Measurements from ENCODE around the gene MSI2. TPM values are rescaled to one million over a fixed set of nuclear protein-coding genes. Genes with fewer than 3 reads are reported as not detected.

Gene MSI2
- polyA plus RNA-seq, 1 of the 3 experiments (the other 2 are of a cell fraction), result 24.1 TPM

DNA sequence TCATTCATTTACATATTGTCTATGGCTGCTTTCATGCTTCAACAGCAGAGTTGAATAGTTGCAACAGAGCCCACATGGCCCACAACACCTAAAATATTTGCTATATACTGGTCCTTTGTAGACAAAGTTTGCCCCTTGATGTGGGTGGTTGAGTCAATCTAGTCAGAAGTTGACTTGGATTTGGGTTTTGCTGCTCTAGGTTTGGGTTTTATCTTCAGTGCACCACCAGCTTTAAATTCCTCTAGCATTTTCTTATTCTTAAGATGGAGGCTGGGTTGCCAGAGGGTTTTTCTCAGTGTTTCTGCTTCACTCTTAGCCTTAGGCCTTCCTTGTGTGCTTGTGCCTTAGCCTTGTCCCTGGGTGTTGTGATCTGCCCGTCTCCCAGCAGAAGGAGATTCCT is 437.7 kb downstream of the MSI2 start:
- no peak for TF ChIP-seq EZH2phosphoT487 (IDR thresholded peaks at IDR 0.05; ENCODE audit: borderline replicate concordance, low read depth)
- no peak for TF ChIP-seq ELF1 (IDR thresholded peaks at IDR 0.05)
- no peak for TF ChIP-seq TEAD4 (IDR thresholded peaks at IDR 0.05; ENCODE audit: borderline replicate concordance, insufficient read depth)
- no peak for TF ChIP-seq RFX5 (IDR thresholded peaks at IDR 0.05; ENCODE audit: low read length)
- TF ChIP-seq RXRA (IDR thresholded peaks at IDR 0.05; ENCODE audit: borderline replicate concordance, low read depth), result no peak
- TF ChIP-seq NFIC (IDR thresholded peaks at IDR 0.05; ENCODE audit: borderline replicate concordance), result no peak
- TF ChIP-seq, protein P1, sequence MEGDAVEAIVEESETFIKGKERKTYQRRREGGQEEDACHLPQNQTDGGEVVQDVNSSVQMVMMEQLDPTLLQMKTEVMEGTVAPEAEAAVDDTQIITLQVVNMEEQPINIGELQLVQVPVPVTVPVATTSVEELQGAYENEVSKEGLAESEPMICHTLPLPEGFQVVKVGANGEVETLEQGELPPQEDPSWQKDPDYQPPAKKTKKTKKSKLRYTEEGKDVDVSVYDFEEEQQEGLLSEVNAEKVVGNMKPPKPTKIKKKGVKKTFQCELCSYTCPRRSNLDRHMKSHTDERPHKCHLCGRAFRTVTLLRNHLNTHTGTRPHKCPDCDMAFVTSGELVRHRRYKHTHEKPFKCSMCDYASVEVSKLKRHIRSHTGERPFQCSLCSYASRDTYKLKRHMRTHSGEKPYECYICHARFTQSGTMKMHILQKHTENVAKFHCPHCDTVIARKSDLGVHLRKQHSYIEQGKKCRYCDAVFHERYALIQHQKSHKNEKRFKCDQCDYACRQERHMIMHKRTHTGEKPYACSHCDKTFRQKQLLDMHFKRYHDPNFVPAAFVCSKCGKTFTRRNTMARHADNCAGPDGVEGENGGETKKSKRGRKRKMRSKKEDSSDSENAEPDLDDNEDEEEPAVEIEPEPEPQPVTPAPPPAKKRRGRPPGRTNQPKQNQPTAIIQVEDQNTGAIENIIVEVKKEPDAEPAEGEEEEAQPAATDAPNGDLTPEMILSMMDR (IDR thresholded peaks at IDR 0.05), result no peak
- no peak for TF ChIP-seq TAF1 (IDR thresholded peaks at IDR 0.05; ENCODE audit: borderline replicate concordance, low read depth, low read length)
- TF ChIP-seq, protein P2, sequence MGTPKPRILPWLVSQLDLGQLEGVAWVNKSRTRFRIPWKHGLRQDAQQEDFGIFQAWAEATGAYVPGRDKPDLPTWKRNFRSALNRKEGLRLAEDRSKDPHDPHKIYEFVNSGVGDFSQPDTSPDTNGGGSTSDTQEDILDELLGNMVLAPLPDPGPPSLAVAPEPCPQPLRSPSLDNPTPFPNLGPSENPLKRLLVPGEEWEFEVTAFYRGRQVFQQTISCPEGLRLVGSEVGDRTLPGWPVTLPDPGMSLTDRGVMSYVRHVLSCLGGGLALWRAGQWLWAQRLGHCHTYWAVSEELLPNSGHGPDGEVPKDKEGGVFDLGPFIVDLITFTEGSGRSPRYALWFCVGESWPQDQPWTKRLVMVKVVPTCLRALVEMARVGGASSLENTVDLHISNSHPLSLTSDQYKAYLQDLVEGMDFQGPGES (IDR thresholded peaks at IDR 0.05; ENCODE audit: low read depth, low read length), result no peak
- Histone ChIP-seq H3K4me3 (ENCODE audit: low read depth in 2 of 2, low read length in 1 of 2) (no peak overlapping the region), H3K79me2 (ENCODE audit: insufficient read depth) (no peaks in the 10 kb centered on the region), H3K9me3 (peaks cover 9% of the 10 kb centered on the region; the same call in 1 of the 2 replicates), H3K4me1 (ENCODE audit: control insufficient read depth in 1 of 2, insufficient read depth in 2 of 2, low read depth in 1 of 2, low read length in 1 of 2) (peaks cover 0 to 8% of the 10 kb centered on the region in 2 experiments; a peak in 1 of 4 replicates), H3K9ac (no peak overlapping the region), H3K36me3 (replicated peaks in 1 of 2; ENCODE audit: control insufficient read depth in 1 of 2, insufficient read depth in 2 of 2, low read length in 1 of 2) (no peaks in the 10 kb centered on the region), H3K27ac (ENCODE audit: low read depth in 2 of 2, low read length in 1 of 2) (no peak overlapping the region), H3F3A (replicated peaks; ENCODE audit: insufficient read depth) (no peaks in the 10 kb centered on the region), H3K27me3 (ENCODE audit: insufficient read depth) (no peaks in the 10 kb centered on the region), H2AFZ (ENCODE audit: low read depth) (no peak overlapping the region), H4K20me1 (ENCODE audit: insufficient read depth) (no peaks in the 10 kb centered on the region), H3K4me2 (no peak overlapping the region), H3K9me2 (no peaks in the 10 kb centered on the region)
- 68% methylated on average over 1 of the region's 1 CpG for WGBS (ENCODE audit: low lambda C conversion rate)
- CTCF ChIA-PET, result interaction anchor here (1.5 to 3.3 kb wide), 4 partner anchors 22 to 96 kb away, joined by 4 to 19 read pairs (median 12); no protein-coding TSS in a partner anchor
- POLR2A ChIA-PET, result no interaction called here
- no peak for DNase-seq

DNA sequence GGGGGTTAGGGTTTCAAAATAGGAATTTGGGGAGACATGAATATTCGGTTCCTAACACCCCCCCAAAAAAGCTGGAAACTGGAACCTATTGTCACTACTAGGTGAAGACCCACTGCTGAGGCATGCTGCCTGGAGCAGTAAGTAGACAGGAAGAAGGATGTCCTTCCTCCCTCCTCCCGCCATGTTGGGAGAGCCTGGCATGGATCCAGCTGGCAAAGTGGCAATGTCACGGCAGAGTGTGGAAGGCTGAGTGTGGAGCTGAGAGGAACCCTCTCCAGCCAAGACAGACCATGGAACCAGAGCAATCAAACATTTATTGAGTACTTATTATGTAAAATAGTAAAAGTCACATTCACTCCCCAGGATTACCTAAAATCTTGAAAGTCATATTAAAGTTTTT is 439.7 kb downstream of the MSI2 start:
- Histone ChIP-seq H3K9me3 (peaks cover 9% of the 10 kb centered on the region; the same call in 1 of the 2 replicates), H3K36me3 (replicated peaks in 1 of 2; ENCODE audit: control insufficient read depth in 1 of 2, insufficient read depth in 2 of 2, low read length in 1 of 2) (no peaks in the 10 kb centered on the region), H3K27ac (ENCODE audit: low read depth in 2 of 2, low read length in 1 of 2) (no peak overlapping the region), H3F3A (replicated peaks; ENCODE audit: insufficient read depth) (no peaks in the 10 kb centered on the region), H3K4me2 (no peak overlapping the region), H3K4me1 (ENCODE audit: control insufficient read depth in 1 of 2, insufficient read depth in 2 of 2, low read depth in 1 of 2, low read length in 1 of 2) (peaks cover 0 to 22% of the 10 kb centered on the region in 2 experiments; a peak in 2 of 4 replicates), H3K9ac (no peak overlapping the region), H3K27me3 (ENCODE audit: insufficient read depth) (no peaks in the 10 kb centered on the region), H3K4me3 (ENCODE audit: low read depth in 2 of 2, low read length in 1 of 2) (no peak overlapping the region), H4K20me1 (ENCODE audit: insufficient read depth) (no peaks in the 10 kb centered on the region), H3K79me2 (ENCODE audit: insufficient read depth) (no peaks in the 10 kb centered on the region), H3K9me2 (no peaks in the 10 kb centered on the region), H2AFZ (ENCODE audit: low read depth) (no peak overlapping the region)
- ChIA-PET CTCF (interaction anchor here (0.7 to 3.3 kb wide), 8 partner anchors 8 to 144 kb away, joined by 3 to 19 read pairs (median 10); no protein-coding TSS in a partner anchor), POLR2A (interaction anchor here (0.7 to 0.8 kb wide), 2 partner anchors 9 to 12 kb away, joined by 3 read pairs; no protein-coding TSS in a partner anchor)
- no peak for DNase-seq
- no peak for TF ChIP-seq MEF2A (IDR thresholded peaks at IDR 0.05; ENCODE audit: borderline replicate concordance, low read depth)
- TF ChIP-seq, protein P1 (IDR thresholded peaks at IDR 0.05), result no peak
- TF ChIP-seq RCOR1 (IDR thresholded peaks at IDR 0.05; ENCODE audit: low read length), result no peak
- no peak for TF ChIP-seq TCF12 (IDR thresholded peaks at IDR 0.05)
- TF ChIP-seq, protein P3, sequence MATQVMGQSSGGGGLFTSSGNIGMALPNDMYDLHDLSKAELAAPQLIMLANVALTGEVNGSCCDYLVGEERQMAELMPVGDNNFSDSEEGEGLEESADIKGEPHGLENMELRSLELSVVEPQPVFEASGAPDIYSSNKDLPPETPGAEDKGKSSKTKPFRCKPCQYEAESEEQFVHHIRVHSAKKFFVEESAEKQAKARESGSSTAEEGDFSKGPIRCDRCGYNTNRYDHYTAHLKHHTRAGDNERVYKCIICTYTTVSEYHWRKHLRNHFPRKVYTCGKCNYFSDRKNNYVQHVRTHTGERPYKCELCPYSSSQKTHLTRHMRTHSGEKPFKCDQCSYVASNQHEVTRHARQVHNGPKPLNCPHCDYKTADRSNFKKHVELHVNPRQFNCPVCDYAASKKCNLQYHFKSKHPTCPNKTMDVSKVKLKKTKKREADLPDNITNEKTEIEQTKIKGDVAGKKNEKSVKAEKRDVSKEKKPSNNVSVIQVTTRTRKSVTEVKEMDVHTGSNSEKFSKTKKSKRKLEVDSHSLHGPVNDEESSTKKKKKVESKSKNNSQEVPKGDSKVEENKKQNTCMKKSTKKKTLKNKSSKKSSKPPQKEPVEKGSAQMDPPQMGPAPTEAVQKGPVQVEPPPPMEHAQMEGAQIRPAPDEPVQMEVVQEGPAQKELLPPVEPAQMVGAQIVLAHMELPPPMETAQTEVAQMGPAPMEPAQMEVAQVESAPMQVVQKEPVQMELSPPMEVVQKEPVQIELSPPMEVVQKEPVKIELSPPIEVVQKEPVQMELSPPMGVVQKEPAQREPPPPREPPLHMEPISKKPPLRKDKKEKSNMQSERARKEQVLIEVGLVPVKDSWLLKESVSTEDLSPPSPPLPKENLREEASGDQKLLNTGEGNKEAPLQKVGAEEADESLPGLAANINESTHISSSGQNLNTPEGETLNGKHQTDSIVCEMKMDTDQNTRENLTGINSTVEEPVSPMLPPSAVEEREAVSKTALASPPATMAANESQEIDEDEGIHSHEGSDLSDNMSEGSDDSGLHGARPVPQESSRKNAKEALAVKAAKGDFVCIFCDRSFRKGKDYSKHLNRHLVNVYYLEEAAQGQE (IDR thresholded peaks at IDR 0.05; ENCODE audit: low read depth, low read length), result no peak
- TF ChIP-seq RFX5 (IDR thresholded peaks at IDR 0.05; ENCODE audit: low read length), result no peak
- TF ChIP-seq NFIC (IDR thresholded peaks at IDR 0.05; ENCODE audit: borderline replicate concordance), result no peak
- TF ChIP-seq MXI1 (IDR thresholded peaks at IDR 0.05; ENCODE audit: low read depth, low read length), result no peak
- TF ChIP-seq, protein P4, sequence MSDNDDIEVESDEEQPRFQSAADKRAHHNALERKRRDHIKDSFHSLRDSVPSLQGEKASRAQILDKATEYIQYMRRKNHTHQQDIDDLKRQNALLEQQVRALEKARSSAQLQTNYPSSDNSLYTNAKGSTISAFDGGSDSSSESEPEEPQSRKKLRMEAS (IDR thresholded peaks at IDR 0.05; ENCODE audit: low read depth), result no peak
- TF ChIP-seq TAF1 (IDR thresholded peaks at IDR 0.05; ENCODE audit: borderline replicate concordance, low read depth, low read length), result no peak
- TF ChIP-seq FOXJ3 (CRISPR knock-in tag; IDR thresholded peaks at IDR 0.05), result no peak
- no peak for TF ChIP-seq EP300 (IDR thresholded peaks at IDR 0.05; ENCODE audit: borderline replicate concordance in 1 of 2, low read depth in 1 of 2, low read length in 1 of 2)
- 68% methylated on average over 3 of the region's 3 CpGs for WGBS (ENCODE audit: low lambda C conversion rate)
